Measurements from ENCODE around the gene PLB1. TPM values are rescaled to one million over a fixed set of nuclear protein-coding genes. Genes with fewer than 3 reads are reported as not detected.

PLB1 gene
- total RNA-seq, 2 experiments from 2014 or later: 0.74 to 1.1 TPM

GRCh38 chr2:28534817-28535216, 39.0 kb downstream of the PLB1 start:
- peaks cover 5% of the 10 kb centered on the region for H3K4me1 Mint-ChIP-seq
- no peak overlapping the region for H3K27ac Mint-ChIP-seq
- CTCF ChIA-PET: interaction anchor here (0.7 to 1.4 kb wide), 4 partner anchors 10 to 52 kb away, joined by 3 to 4 read pairs (median 3); no protein-coding TSS in a partner anchor
- DNase-seq: no peak
- no peak overlapping the region for H3K4me3 Mint-ChIP-seq
- POLR2A ChIA-PET: interaction anchor here (0.9 kb wide), 1 partner anchor 418 kb away, joined by 4 read pairs; no protein-coding TSS in a partner anchor
- H3K9me3 Mint-ChIP-seq: no peaks in the 10 kb centered on the region
- no peaks in the 10 kb centered on the region for H3K36me3 Mint-ChIP-seq (ENCODE audit: low read depth)
- peaks cover 17% of the 10 kb centered on the region for H3K27me3 Mint-ChIP-seq

GRCh38 chr2:28538134-28538533, 42.3 kb downstream of the PLB1 start:
- Mint-ChIP-seq H3K4me3 (no peak overlapping the region), H3K27me3 (peaks cover 9% of the 10 kb centered on the region), H3K4me1 (peaks cover 2% of the 10 kb centered on the region), H3K9me3 (no peaks in the 10 kb centered on the region), H3K36me3 (ENCODE audit: low read depth) (no peaks in the 10 kb centered on the region), H3K27ac (no peak overlapping the region)
- ChIA-PET CTCF (interaction anchor here (0.5 to 0.6 kb wide), 2 partner anchors 227 to 357 kb away, joined by 3 read pairs; no protein-coding TSS in a partner anchor), POLR2A (no interaction called here)
- no peak for DNase-seq

GRCh38 chr2:28538652-28539051, 42.8 kb downstream of the PLB1 start:
- Mint-ChIP-seq H3K36me3 (ENCODE audit: low read depth) (no peaks in the 10 kb centered on the region), H3K4me3 (no peak overlapping the region), H3K4me1 (peaks cover 2% of the 10 kb centered on the region), H3K9me3 (no peaks in the 10 kb centered on the region), H3K27me3 (peaks cover 7% of the 10 kb centered on the region), H3K27ac (no peak overlapping the region)
- ChIA-PET POLR2A (no interaction called here), CTCF (no interaction called here)
- DNase-seq: no peak

- no peaks in the 10 kb centered on the region for H3K36me3 Mint-ChIP-seq (ENCODE audit: low read depth)
- POLR2A ChIA-PET: interaction anchor here (0.6 kb wide), 1 partner anchor 11 kb away, joined by 3 read pairs; no protein-coding TSS in a partner anchor
- H3K27ac Mint-ChIP-seq: no peak overlapping the region
Measured at GRCh38 chr2:28539118-28539541, 43.3 kb downstream of the PLB1 start.

GRCh38 chr2:28543316-28544035, 47.6 kb downstream of the PLB1 start:
- Mint-ChIP-seq H3K27ac (no peak overlapping the region), H3K36me3 (ENCODE audit: low read depth) (no peaks in the 10 kb centered on the region), H3K27me3 (no peaks in the 10 kb centered on the region), H3K4me1 (peaks cover 33% of the 10 kb centered on the region), H3K9me3 (no peaks in the 10 kb centered on the region), H3K4me3 (no peak overlapping the region)
- no peak for DNase-seq
- CTCF ChIA-PET: interaction anchor here (1.1 kb wide), 1 partner anchor 23 kb away, joined by 4 read pairs; no protein-coding TSS in a partner anchor
- POLR2A ChIA-PET: no interaction called here

More at GRCh38 chr2:28539118-28539541, 43.3 kb downstream of the PLB1 start:
- DNase-seq: no peak
- H3K9me3 Mint-ChIP-seq: no peaks in the 10 kb centered on the region
- H3K27me3 Mint-ChIP-seq: peaks cover 3% of the 10 kb centered on the region
- H3K4me3 Mint-ChIP-seq: no peak overlapping the region
- CTCF ChIA-PET: interaction anchor here (1.2 to 2.3 kb wide), 2 partner anchors 11 to 55 kb away, joined by 3 to 8 read pairs; no protein-coding TSS in a partner anchor
- peaks cover 6% of the 10 kb centered on the region for H3K4me1 Mint-ChIP-seq

- DNase-seq: no peak
- Mint-ChIP-seq H3K36me3 (ENCODE audit: low read depth) (no peaks in the 10 kb centered on the region), H3K4me1 (peaks cover 33% of the 10 kb centered on the region), H3K27me3 (no peaks in the 10 kb centered on the region), H3K9me3 (no peaks in the 10 kb centered on the region), H3K27ac (peak overlapping the region; percentile 76), H3K4me3 (no peak overlapping the region)
- POLR2A ChIA-PET: no interaction called here
- CTCF ChIA-PET: interaction anchor here (1.1 to 1.4 kb wide), 2 partner anchors 9 to 22 kb away, joined by 3 to 4 read pairs; no protein-coding TSS in a partner anchor
Measured at GRCh38 chr2:28544036-28544346, 48.1 kb downstream of the PLB1 start.

- no peaks in the 10 kb centered on the region for H3K36me3 Mint-ChIP-seq (ENCODE audit: low read depth)
Measured at GRCh38 chr2:28544405-28544921, 48.6 kb downstream of the PLB1 start.

GRCh38 chr2:28544922-28545589, 49.2 kb downstream of the PLB1 start:
- DNase-seq: peak; percentile 39
- Mint-ChIP-seq H3K27ac (peak overlapping the region; percentile 76), H3K27me3 (no peaks in the 10 kb centered on the region), H3K4me3 (peak overlapping the region; percentile 19), H3K4me1 (peaks cover 33% of the 10 kb centered on the region), H3K36me3 (ENCODE audit: low read depth) (no peaks in the 10 kb centered on the region), H3K9me3 (no peaks in the 10 kb centered on the region)
- ChIA-PET CTCF (interaction anchor here (0.6 to 1.4 kb wide), 7 partner anchors 10 to 331 kb away, joined by 3 to 5 read pairs (median 4); no protein-coding TSS in a partner anchor), POLR2A (interaction anchor here (0.5 kb wide), 1 partner anchor 34 kb away, joined by 4 read pairs; no protein-coding TSS in a partner anchor)

More at GRCh38 chr2:28544405-28544921, 48.6 kb downstream of the PLB1 start:
- peak overlapping the region; percentile 9 for H3K4me3 Mint-ChIP-seq
- CTCF ChIA-PET: interaction anchor here (0.6 to 1.4 kb wide), 4 partner anchors 9 to 128 kb away, joined by 3 to 5 read pairs (median 4); no protein-coding TSS in a partner anchor
- no peaks in the 10 kb centered on the region for H3K9me3 Mint-ChIP-seq
- H3K4me1 Mint-ChIP-seq: peaks cover 33% of the 10 kb centered on the region
- peak overlapping the region; percentile 76 for H3K27ac Mint-ChIP-seq
- H3K27me3 Mint-ChIP-seq: no peaks in the 10 kb centered on the region
- POLR2A ChIA-PET: interaction anchor here (0.5 kb wide), 1 partner anchor 35 kb away, joined by 4 read pairs; no protein-coding TSS in a partner anchor
- no peak for DNase-seq

GRCh38 chr2:28545590-28546200, 49.8 kb downstream of the PLB1 start:
- Mint-ChIP-seq H3K27ac (peak overlapping the region; percentile 76), H3K27me3 (no peaks in the 10 kb centered on the region), H3K36me3 (ENCODE audit: low read depth) (no peaks in the 10 kb centered on the region), H3K4me3 (peak overlapping the region; percentile 19), H3K9me3 (no peaks in the 10 kb centered on the region), H3K4me1 (peaks cover 33% of the 10 kb centered on the region)
- ChIA-PET POLR2A (no interaction called here), CTCF (interaction anchor here (0.8 to 1.4 kb wide), 4 partner anchors 11 to 330 kb away, joined by 3 to 5 read pairs (median 5); no protein-coding TSS in a partner anchor)
- peak; percentile 53 for DNase-seq

- Mint-ChIP-seq H3K4me3 (no peak overlapping the region), H3K27ac (no peak overlapping the region), H3K9me3 (no peaks in the 10 kb centered on the region), H3K4me1 (peaks cover 33% of the 10 kb centered on the region), H3K27me3 (no peaks in the 10 kb centered on the region), H3K36me3 (ENCODE audit: low read depth) (no peaks in the 10 kb centered on the region)
- ChIA-PET CTCF (interaction anchor here (1.1 to 1.4 kb wide), 2 partner anchors 10 to 330 kb away, joined by 3 to 5 read pairs; no protein-coding TSS in a partner anchor), POLR2A (no interaction called here)
- no peak for DNase-seq
Measured at GRCh38 chr2:28546242-28546641, 50.4 kb downstream of the PLB1 start.

- ChIA-PET POLR2A (no interaction called here), CTCF (interaction anchor here (1.0 to 2.0 kb wide), 4 partner anchors 11 to 65 kb away, joined by 3 to 13 read pairs (median 3); no protein-coding TSS in a partner anchor)
- Mint-ChIP-seq H3K27ac (no peak overlapping the region), H3K36me3 (ENCODE audit: low read depth) (no peaks in the 10 kb centered on the region), H3K4me3 (no peak overlapping the region), H3K9me3 (no peaks in the 10 kb centered on the region), H3K4me1 (peaks cover 39% of the 10 kb centered on the region), H3K27me3 (no peaks in the 10 kb centered on the region)
- no peak for DNase-seq
Measured at GRCh38 chr2:28547223-28547860, 51.5 kb downstream of the PLB1 start.
